ENCODE results near the gene FAM98A. TPM values are rescaled to one million over a fixed set of nuclear protein-coding genes. Genes with fewer than 3 reads are reported as not detected.
A peak's percentile ranks its signal among the peaks of the same experiment; 100 is the strongest.

FAM98A gene
- total RNA-seq, 1 experiment from 2014 or later, result 70.9 TPM

DNA sequence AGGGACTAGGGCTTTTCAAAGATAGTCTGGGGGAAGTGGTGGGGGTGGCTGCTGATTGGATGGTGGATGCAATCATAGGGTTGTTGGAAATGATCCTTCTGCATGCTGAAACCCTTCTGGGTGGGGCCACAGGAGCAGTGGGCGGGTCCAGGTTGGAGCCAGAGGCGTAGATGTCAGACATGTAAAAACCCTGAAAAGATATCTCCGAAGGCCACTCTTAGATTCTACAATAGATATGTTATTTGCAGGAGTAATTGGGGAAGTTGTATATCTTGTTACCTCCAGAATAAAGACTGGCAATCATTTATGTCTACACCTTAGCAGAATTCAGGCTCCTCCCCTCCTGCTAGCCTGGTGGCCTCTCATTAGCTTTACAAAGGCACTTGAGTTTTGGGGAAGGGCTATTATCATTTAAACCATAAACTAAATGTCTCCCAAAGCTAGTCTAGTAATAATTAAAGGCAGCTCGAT, 8.2 kb upstream of the FAM98A start:
- Mint-ChIP-seq H3K4me1 (peaks cover 56 to 60% of the 10 kb centered on the region in 2 experiments), H3K27ac (peak overlapping the region; percentile 93 to 99 (median 93)), H3K4me3 (peak overlapping the region; percentile 37 to 68), H3K27me3 (ENCODE audit: low read depth) (no peaks in the 10 kb centered on the region), H3K9me3 (peaks cover 26 to 36% of the 10 kb centered on the region in 2 experiments), H3K36me3 (ENCODE audit: insufficient read depth in 1 of 3, low read depth in 3 of 3) (peaks cover 36 to 53% (median 42%) of the 10 kb centered on the region in 3 experiments)
- H2BK120ac ChIP-seq (ENCODE audit: low read depth, low read length, poor library complexity, severe bottlenecking), result no peak overlapping the region
- H3K27ac ChIP-seq (ENCODE audit: insufficient read length, low read depth, low read length), result peak overlapping the region; percentile 74
- no peak overlapping the region for H3K14ac ChIP-seq (ENCODE audit: insufficient read depth, low read length)
- no peak overlapping the region for H3K56ac ChIP-seq (ENCODE audit: insufficient read length, low read depth, low read length)
- no peak overlapping the region for H3K4ac ChIP-seq (ENCODE audit: low read depth, low read length)
- H3K18ac ChIP-seq (ENCODE audit: insufficient read length, low read depth, low read length), result no peak overlapping the region
- DNase-seq, result peak; percentile 88
- TF ChIP-seq, protein P1, sequence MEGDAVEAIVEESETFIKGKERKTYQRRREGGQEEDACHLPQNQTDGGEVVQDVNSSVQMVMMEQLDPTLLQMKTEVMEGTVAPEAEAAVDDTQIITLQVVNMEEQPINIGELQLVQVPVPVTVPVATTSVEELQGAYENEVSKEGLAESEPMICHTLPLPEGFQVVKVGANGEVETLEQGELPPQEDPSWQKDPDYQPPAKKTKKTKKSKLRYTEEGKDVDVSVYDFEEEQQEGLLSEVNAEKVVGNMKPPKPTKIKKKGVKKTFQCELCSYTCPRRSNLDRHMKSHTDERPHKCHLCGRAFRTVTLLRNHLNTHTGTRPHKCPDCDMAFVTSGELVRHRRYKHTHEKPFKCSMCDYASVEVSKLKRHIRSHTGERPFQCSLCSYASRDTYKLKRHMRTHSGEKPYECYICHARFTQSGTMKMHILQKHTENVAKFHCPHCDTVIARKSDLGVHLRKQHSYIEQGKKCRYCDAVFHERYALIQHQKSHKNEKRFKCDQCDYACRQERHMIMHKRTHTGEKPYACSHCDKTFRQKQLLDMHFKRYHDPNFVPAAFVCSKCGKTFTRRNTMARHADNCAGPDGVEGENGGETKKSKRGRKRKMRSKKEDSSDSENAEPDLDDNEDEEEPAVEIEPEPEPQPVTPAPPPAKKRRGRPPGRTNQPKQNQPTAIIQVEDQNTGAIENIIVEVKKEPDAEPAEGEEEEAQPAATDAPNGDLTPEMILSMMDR (conservative IDR thresholded peaks at IDR 0.05), result no peak
- no peak overlapping the region for H3T11ph ChIP-seq (ENCODE audit: low read length)
- no peak overlapping the region for H2BK5ac ChIP-seq (ENCODE audit: insufficient read length, low read length)
- no peak overlapping the region for H2BK12ac ChIP-seq (ENCODE audit: insufficient read length, low read depth, low read length)
- no peak overlapping the region for H3K9ac ChIP-seq (ENCODE audit: extremely low read depth, insufficient read length, low read length)
- H4K8ac ChIP-seq (replicated peaks; ENCODE audit: insufficient read length, low read depth, low read length), result no peak overlapping the region
- no peak overlapping the region for H2BK20ac ChIP-seq (ENCODE audit: low read depth, low read length, poor library complexity, severe bottlenecking)
- no peaks in the 10 kb centered on the region for H4K20me1 ChIP-seq (ENCODE audit: control insufficient read depth, insufficient read depth, insufficient read length)
- H3K23me2 ChIP-seq (ENCODE audit: insufficient read length, low read depth, low read length, poor library complexity, severe bottlenecking), result no peaks in the 10 kb centered on the region
- H2BK15ac ChIP-seq (ENCODE audit: low read depth, low read length), result no peak overlapping the region
- peak overlapping the region; percentile 44 for H3K4me2 ChIP-seq (ENCODE audit: insufficient read depth, insufficient read length, low read length)
- H4K91ac ChIP-seq (ENCODE audit: insufficient read length, low read depth, low read length), result no peak overlapping the region
- H3K4me1 ChIP-seq (ENCODE audit: insufficient read depth, low read length), result peaks cover 4% of the 10 kb centered on the region; the same call in 1 of the 2 replicates
- no peak overlapping the region for H2AK5ac ChIP-seq (ENCODE audit: insufficient read length, low read length)
- no CpG with 5 or more reads among the region's 4 CpGs for WGBS (ENCODE audit: extremely low coverage, insufficient read length, low lambda C conversion rate)
- H3K9me3 ChIP-seq (ENCODE audit: control insufficient read depth, low read depth, low read length), result peaks cover 29% of the 10 kb centered on the region
- no peak overlapping the region for H3K23ac ChIP-seq (ENCODE audit: insufficient read length, low read depth, low read length)
- H2AFZ ChIP-seq (ENCODE audit: low read length), result no peak overlapping the region
- H3K27me3 ChIP-seq (ENCODE audit: insufficient read depth, low read length), result no peaks in the 10 kb centered on the region
- H3K79me1 ChIP-seq (ENCODE audit: insufficient read depth, low read depth, low read length, poor library complexity, severe bottlenecking), result peaks cover 2% of the 10 kb centered on the region
- H4K5ac ChIP-seq (ENCODE audit: insufficient read length, low read depth, low read length), result no peak overlapping the region
- no peaks in the 10 kb centered on the region for H3K79me2 ChIP-seq (ENCODE audit: insufficient read depth, low read length)
